Non-pigmented ciliary epithelial cell (primary cell): ENCODE results near the gene FBLN5.
"Not testable (repeated sequence)": the region's sequence is repeated elsewhere in the genome, so short reads cannot be mapped to it uniquely, and the experiment has no call there.

Source experiments
- DNase-seq: peaks from one replicate; pipeline ENCODE4 v3.0.0-alpha.2; 2010; ENCODE audit warnings: low read depth

The FBLN5 gene

GRCh38 chr14:91884664-91885063 is 62.8 kb downstream of the FBLN5 start:
- DNase-seq, result no peak

DNA sequence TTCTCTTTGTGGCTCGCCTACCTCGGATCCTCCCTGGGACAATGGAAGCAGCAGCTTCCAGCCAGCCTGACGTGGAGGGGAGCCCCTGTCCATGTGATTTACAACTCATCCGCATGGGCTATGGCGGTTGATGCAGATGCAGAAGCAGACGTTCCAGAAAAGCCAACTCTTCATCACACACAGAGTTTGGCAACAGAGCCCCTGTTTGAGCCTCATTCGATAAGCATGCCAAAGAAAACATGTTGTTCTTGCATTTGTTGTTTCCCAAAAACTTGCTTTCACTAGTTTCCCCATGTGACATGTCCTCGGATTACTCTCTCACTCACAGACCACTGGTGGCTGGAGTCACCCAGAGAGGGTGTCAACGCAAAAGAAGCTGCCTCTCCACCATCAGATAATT is 63.7 kb downstream of the FBLN5 start:
- no peak for DNase-seq

GRCh38 chr14:91882776-91883175 is 64.7 kb downstream of the FBLN5 start:
- DNase-seq, result no peak

DNA sequence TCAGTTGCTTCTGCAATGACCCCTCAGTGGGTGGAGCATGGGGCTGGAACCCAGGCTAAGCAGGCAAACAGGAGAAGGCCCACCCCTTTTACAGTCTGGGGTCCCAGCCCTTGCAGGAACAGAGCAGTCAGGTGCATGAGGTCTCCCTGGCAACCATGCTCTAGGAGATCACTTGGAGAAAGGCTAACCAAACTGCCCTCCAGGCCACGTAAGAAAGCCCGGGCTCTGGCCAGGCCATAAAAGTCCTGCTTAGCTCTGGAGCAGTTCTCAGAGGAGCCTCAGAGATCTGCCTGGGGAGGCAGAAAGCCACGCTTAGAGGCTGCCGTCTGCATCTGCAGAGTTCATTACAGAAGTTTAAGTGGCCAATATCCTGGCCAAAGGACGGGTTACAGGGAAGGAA is 65.1 kb downstream of the FBLN5 start:
- no peak for DNase-seq

GRCh38 chr14:91879196-91879595 is 68.3 kb downstream of the FBLN5 start:
- no peak for DNase-seq

GRCh38 chr14:91878274-91878673 is 69.2 kb downstream of the FBLN5 start:
- DNase-seq, result no peak

- no peak for DNase-seq
Measured at GRCh38 chr14:91877376-91877915, 70.0 kb downstream of the FBLN5 start.

DNA sequence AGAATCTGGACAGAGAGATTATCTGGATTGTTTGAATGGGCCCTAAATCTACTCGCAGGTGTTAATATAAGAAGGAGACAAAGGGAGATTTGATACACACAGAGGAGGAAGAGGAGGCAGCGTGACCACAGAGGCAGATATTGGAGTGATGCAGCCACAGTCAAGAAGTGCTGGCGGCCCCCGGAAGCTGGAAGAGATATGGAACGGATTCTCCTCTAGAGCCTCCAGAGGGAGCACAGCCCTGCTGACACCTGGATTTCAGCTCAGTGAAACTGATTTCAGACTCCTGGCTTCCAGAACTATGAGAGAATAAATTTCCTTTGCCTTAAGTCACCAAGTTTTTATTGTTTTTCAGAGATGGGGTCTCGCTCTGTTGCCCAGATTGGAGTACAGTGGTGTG is 71.0 kb downstream of the FBLN5 start:
- DNase-seq, result no peak

DNA sequence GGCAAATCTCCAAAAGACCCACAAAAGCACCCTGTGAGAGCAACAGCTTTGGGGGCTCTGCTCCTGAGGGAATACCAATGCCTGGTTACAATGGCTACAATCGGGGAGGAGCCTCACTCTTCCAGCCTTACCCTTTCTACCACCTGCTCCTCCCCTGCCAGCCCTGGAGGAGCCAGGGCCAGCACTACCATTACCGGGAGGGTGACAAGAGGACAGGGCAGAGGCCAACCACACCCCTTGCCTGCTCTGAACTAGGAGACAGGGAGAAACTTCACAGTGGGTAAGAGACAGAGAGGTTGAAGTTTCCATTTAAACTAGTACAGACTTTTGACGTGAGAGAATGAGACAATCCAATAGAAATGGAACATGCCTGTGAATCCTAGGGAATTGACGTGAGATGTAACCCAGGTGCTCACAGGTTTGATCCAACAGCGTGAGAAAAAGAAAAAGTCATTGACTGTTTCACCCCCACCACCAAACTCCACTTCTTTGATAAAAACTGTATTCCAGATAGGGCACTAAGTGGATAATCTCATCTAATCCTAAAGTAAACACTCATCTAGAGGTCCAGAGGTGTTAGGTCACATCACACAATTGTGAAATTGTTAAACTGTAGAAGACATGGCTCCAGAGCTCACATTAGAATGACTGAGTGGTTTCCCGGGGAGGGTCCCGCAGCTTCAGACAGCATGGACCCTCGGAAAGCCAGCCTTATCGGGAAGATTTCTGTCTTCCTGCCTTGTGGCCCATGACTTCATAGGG is 71.8 kb downstream of the FBLN5 start:
- no peak for DNase-seq

DNA sequence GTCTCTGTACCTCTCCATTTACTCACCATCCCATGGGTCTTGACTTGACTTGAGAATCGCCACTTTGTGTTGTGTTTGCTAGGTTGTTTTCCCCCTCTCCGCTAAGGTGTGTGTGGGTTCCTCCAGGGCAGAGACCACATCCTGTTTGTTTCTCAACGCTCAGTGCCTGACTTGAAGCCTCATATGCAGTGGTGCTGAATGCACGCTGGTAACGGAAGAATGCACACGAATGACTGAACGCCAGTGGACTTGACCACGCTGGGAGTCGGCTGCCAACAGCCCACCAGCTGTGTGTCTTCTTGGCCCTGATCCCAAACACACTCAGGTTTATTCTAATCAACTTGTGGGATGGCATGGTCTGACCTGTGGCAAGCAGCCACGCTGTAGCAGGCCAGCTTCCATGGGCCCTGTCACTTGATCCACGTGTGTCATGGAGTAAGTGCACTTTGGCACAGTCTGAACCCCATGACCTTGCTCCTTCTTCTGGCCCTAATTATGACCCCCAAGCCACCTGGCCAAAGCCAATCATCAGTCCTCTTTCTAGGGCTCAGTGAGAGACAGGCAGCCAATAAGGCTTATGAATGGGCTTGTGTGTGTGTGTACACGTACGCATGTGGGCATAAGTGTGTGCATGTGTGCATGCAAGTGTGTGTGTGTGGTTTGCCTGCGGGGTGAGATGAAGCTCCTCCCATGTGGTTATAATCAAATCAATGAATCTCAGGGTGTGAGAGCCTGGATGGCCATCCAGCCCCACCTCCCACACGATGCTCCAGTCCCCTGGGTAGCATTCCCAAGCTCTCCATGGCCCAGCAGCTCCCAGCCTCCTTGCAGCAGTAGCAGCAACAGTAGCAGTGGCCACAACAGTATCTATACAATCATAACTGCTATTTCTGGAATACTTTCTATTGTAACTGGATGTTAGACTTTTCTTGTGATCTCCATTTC is 73.8 kb downstream of the FBLN5 start:
- no peak for DNase-seq

DNA sequence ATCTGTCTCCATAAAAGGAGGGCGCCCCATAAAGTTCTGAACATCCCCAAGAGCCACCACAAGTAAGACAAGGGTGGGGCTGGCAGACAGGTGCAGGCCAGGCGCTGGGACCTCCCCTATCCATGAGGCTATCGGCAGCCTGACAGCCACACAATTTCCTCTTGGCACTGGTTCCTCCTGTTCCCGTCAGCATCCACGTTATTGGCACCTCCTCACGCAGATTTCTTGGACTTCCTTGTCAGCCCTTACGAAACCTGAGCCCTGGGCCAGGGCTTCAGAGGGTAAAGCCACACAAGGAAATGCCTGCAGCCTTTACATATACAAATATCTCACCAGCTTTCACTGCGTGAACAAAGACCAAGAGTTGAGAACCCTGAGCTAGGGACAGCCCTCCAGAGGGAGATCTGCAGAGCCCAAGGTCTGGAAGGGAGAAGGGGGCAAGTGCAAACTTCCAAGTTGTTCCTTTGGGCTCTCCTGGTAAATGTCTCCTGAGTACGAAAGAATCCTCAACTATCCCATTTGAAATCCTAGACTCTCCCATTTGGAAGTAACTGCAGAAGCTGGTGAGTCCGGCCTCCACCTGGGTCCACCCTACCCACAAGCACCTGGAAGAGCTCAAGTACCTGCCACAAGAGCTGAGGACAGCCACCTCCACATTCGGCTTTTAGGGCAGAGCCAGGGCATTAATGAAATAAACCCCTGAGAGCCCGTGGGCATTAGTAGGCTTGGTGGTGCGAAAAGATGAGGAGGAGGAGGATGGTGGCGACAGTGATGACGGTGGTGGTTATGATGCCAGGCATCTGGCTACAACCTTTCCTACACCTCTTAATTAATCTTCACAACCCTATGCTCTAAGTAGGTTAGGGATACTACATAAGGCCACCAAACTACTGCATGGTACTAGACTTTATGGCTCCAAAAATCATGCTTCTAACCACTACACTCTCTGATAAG is 74.7 kb downstream of the FBLN5 start:
- DNase-seq, result no peak

- DNase-seq, result no peak
Measured at GRCh38 chr14:91872011-91872501, 75.4 kb downstream of the FBLN5 start.

- DNase-seq, result not testable (repeated sequence)
Measured at GRCh38 chr14:91871401-91871800, 76.1 kb downstream of the FBLN5 start.

- DNase-seq, result no peak
Measured at GRCh38 chr14:91870890-91871289, 76.6 kb downstream of the FBLN5 start.

DNA sequence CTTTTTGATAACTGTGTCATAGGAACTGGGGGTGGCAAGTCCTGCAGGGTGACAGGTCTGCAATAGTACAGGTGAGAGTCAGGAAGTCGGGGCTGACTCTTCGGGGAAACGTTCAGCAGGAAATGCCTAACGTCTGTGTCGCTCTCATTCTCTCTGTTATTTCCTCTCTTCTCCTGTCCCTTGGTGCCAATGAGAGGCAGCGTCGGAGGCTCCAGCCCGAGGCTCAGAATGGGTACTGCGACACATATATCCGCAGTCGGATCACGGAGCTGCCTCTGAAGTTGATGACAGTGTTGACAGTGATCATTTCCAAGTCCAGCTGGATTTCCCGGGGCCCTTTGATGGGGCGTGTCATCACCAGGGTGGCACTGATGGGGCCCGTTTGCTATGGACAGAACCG is 77.5 kb downstream of the FBLN5 start:
- no peak for DNase-seq

- DNase-seq, result no peak
Measured at GRCh38 chr14:91869556-91869955, 77.9 kb downstream of the FBLN5 start.

DNA sequence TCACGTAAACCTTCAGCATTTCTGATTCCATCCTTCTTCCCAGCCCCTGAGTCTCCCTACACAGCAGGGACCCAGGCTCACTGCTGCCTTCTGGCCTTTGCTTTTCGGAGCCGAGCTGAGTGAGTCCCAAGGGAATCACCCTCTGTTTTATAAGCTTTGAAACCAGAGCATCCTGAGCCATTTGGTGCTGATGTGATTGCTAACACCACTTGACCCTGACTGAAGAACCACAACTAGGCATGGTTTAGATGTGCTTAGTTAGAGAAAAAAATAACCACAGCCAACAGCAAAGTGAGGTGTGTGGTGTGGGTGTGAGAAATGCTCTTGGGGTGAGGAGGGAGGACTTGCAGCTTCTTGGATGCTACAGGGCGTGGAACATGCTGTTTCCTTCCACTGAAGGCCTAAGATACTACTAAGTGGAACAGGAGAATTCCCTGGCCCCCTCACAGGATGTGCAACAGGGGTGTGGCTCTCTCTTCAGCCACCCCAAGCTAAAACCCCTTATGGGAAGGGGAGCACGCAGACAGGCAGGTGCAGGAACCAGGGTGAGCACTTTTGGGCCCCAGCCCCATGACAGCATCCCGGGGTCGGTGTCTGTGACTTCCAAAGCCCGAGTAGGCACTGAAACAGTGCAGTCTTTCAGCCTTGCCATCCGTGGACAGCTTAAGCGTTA is 80.0 kb downstream of the FBLN5 start, which contains the start of gene TC2N:
TSS of gene TC2N (minus strand) at position 221 of the 673 bp plus-strand sequence. CDS start 53,767 bp downstream, outside the sequence.
- DNase-seq, result no peak

DNA sequence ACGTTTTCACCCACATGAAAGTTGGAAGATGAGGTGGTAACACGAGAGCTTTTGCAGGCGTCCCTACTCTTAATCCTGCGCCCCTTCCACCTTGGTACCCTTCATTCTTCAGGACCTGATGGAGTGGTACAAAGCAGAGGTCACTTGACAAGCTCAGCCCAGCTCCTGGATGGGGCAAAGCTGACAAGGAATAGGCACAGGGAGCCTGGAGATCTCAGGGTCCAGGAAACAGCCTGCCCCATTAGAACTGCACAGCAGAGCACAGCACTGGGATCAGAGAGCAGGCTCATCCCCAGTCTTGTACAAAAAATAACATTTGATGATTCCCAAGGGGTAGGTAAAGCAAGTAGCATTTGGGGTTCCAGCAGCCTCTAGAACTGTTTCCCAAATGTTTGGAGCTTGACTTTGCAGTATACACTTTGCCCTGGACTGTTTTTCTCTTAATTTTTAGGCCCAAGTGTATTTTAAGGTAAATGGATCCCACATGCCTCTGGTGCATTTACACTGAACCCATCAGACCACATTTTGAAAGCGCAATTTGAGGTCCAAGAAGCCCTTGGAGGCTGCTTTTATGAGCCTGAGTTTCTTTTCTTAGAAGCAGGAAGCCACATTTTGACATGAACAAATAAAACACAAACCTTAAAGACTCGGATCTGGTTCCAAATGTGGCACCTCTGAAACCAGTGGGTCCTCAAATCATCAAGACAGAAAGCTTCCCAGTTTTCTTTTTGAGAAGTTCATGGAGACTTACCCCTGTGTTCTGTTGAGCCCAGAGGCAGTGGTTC is 80.8 kb downstream of the FBLN5 start:
- no peak for DNase-seq

DNA sequence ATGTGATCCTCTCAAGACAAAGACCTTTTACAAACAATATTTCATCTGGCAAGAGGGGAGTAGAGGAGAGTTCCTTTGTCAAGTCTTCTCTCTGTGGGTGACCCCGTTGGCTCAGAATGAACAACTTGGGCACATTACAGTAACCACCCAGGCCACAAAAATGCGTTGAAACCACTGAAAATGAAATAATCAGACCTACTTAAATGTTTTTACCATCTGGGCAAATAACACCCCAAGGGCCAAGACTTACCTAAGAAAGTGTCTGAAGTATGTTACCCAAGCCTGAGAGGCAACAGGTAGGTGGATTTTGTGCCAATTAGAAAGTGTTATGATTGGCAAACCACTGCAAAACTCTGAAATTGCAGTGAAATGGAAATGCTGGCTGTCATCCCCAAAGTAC is 81.4 kb downstream of the FBLN5 start:
- DNase-seq, result no peak

GRCh38 chr14:91862417-91862816 is 85.1 kb downstream of the FBLN5 start:
- DNase-seq, result no peak
